GM18505 (cell line): Measurements from ENCODE around the gene PGA4.
"Not testable (repeated sequence)": the region's sequence is repeated elsewhere in the genome, so short reads cannot be mapped to it uniquely, and the experiment has no call there.

Source experiments
- ATAC-seq: cut with Tn5 transposase; IDR thresholded peaks from one replicate; pipeline ENCODE4 v1.9.1; 2021; ENCODE audit not compliant: unreplicated experiment
- POLR2A ChIP-seq: IDR thresholded peaks from 4 replicates; pipeline ENCODE4 v1.6.1; 2011; ENCODE audit warnings: borderline replicate concordance; ENCODE audit not compliant: insufficient read depth, insufficient read length; ENCODE audit errors: extremely low read depth

PGA4 gene

DNA sequence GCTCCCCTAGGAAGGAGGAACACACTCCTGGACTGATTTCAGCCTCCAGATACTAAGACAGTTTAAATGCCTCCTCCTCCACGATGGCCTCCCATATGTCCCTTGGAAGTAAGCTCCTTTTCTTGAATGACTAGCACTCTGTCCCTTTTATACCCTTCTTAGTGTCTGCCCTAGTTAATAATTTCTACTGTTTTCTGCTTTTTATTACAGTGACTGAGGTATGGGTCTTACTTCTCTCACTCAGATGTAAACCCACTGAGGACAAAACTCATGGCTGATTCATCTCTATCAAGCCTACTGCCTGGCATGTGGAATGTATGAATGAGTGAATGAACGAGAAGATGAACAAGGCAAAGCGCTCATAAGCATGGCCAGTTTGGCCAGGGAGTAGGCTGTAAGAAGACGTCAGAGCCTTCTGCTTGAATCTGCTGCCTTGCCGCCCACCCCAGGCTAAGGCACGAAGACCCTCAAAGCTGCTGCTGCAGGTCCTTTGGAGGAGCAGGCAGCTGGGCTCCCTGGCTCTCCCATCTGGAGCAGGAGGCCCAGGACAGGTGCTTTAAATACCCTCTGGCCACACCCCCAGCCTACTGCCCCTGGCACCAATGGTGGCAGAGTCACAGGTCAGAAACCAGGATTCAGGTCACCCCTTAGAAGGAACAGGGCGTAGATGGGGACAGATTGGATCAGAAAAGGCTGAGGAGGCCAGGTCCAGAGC lies 27.0 kb upstream of the PGA4 start:
- TF ChIP-seq POLR2A: no peak

DNA sequence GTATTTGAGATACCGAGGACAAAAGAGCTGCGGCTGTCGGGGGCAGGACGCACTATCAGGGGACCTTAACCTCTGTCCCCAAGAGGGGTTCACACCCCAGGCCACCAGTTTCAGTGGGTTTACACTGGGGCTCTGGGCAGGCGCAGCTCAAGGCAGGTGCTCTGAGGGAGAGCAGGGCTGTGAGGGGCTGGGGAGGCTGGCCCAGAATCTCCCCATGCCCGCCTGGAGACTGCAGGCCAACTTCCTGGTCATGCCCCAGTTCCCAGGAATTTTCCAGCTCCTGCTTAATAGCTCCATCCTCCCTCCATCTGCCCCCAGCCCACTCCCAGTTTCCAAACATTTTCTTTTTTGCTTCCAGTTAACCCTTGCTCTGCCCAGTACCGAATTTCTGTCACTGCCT lies 26.4 kb upstream of the PGA4 start:
- ATAC-seq: no peak
- no peak for TF ChIP-seq POLR2A

More for the DNA sequence above, 27.0 kb upstream of the PGA4 start:
- ATAC-seq: no peak

DNA sequence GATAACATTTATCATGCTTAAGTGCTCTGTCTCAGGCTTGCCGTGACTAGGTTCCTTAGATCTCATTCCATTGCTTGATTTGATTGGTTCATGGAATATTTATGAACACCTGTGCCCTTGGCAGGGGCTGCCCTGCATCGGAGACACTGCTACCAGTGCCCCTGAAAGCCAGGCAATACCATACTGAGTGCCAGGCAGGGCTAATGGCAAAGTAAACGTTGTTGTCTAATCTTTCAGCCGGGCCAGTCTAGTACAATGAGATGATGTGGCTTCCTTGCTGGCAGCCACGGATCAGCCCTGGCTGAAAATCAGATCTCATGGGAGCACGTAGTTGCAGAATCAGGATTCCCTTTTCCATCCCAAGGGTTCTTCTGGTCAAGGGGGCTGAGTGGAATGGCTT lies 23.8 kb upstream of the PGA4 start:
- no peak for TF ChIP-seq POLR2A
- ATAC-seq: no peak

DNA sequence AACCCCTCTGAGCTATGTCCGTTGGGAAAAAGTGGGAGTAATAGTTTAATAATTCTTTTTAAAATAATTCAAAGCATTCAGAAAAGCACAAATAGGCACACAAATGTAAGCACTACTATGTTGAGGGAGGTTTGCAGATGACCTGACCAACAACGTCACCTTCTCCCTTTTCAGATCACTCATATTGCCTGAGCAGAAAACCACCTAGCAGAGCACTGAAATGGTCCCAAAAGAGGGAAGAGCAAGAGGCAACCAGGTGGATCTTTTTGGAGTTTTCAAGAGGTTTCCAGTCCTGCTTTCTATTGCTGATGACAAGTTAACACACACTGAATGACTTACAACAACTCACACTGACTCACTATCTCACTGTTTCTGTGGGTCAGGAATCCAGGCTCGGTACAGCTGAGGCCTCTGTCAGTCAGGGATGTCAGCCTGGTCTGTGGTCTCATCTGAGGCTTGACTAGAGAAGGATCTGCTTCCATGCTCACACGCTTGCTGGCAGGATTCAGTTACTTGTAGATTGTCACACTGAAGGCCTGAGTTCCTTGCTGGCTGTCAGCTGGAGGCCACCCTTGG lies 23.1 kb upstream of the PGA4 start:
- no peak for TF ChIP-seq POLR2A
- ATAC-seq: no peak

DNA sequence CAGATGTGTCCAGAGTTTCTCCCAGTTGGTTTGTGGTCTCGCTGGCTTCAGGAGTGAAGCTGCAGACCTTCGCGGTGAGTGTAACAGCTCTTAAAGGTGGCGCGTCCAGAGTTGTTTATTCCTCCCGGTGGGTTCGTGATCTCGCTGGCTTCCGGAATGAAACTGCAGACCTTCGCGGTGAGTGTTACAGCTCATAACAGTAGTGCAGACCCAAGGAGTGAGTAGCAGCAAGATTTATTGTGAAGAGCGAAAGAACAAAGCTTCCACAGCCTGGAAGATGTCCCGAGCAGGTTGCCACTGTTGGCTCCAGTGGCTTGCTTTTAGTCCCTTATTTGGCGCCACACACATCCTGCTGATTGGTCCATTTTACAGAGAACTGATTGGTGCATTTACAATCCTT lies 20.7 kb upstream of the PGA4 start:
- TF ChIP-seq POLR2A: no peak
- ATAC-seq: no peak

DNA sequence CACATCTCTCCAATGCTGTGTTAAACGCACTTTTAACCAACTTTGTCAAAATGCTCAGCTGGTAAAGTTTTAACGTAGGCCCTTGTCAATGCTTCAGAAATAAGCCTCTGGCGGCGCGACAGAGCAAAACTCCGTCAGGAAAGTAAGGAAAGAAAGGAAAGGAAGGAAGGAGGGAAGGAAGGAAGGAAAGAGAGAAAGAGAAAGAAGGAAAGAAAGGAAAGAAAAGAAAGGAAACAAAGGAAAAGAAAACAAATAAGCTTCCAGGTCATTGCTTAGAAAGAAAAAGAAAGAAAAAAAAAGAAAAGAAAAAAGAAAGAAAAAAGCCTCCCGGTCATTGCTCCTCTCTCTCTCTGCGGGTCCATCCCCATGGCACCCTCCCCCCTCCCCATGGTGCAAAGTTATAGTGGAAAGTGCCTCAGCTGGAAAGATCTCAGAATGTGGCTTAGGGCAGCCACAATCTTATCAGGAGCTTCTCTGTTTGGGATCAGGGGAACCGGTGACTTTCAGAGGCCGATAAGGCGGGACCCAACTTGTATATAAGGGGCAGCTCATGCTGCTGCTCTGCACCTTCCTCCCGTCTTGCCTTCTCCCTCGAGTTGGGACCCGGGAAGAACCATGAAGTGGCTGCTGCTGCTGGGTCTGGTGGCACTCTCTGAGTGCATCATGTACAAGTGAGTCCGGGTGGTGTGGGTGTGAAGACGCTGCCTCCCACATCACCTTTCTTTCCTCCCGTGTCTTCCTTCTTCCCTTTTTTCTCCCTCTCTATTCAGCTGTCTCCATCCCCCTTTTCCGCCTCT lies 19.0 kb upstream of the PGA4 start, which contains the start of gene PGA3:
TSS of gene PGA3 (plus strand) at position 566 of the 797 bp plus-strand sequence. CDS start at position 616, 50 bp downstream.
- not testable (repeated sequence) for ATAC-seq

DNA sequence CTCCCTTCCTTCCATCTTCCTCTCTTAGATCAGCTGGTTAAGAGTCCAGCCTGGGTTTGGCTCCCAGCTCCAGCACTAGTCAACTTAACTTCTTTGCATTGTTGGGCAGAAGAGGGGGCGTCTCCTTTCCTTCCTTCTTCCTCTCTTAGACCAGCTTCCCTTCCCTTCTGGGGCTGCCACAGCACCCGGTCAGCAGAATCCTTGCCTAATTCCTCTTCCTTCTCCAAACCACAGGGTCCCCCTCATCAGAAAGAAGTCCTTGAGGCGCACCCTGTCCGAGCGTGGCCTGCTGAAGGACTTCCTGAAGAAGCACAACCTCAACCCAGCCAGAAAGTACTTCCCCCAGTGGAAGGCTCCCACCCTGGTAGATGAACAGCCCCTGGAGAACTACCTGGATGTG lies 18.3 kb upstream of the PGA4 start:
- not testable (repeated sequence) for ATAC-seq

DNA sequence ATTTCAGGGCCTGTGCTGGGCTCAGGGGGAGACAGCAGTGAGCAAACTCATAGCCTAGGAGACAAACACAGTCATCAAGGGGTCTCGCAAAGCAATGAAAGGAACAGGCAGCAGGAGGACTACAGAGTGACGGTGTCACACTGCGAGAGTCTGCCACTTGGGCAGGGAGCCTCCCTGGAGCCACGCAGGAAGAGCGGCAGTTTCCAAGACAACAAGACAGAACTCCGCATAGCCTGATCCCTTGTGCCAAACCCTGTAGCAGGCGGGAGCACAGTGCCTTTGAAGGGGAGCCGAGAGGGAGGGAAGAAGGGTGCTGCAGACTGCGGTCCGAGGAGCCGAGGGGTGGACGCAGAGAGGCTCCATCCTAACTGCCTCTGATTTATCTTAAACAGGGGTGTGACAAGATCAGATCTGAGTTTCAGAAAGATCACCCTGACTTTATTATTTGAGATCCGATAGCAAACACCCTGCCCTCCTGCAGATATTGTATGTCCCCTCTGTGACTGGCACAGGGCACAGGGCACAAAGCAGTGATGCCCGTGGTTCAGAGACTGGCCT lies 17.6 kb upstream of the PGA4 start:
- ATAC-seq: not testable (repeated sequence)

DNA sequence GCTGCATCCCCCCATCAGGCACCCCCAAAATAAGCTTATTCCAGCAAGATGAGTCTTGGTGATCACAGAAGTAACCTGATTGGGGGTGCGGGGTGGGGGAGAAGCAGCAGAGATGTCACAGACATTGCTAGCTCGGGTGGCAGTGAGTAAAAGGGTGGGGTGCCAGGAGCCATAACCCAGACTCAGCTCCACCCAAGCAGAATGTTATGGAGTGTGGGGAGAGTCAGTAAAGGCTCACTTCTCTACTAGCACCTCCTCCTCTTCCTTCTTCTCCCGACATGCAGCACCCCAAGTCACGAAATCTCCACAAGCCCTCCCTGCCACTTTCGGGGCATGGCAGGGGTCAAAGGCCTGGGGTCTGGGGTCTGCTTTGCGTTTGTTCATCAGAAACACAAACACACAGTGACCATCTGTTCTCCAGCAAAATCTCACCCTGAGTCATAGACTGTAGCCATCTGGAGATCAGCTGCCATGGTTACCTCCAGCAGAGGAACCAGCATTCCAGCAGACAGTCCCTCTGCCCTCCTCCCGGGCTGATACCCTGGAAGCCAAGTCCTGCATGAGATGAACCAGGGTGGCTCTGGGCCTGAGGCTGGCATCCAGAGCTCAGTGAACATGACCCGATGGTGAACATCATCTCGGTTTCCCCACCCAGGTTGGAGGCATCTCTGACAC lies 14.4 kb upstream of the PGA4 start:
- ATAC-seq: not testable (repeated sequence)

DNA sequence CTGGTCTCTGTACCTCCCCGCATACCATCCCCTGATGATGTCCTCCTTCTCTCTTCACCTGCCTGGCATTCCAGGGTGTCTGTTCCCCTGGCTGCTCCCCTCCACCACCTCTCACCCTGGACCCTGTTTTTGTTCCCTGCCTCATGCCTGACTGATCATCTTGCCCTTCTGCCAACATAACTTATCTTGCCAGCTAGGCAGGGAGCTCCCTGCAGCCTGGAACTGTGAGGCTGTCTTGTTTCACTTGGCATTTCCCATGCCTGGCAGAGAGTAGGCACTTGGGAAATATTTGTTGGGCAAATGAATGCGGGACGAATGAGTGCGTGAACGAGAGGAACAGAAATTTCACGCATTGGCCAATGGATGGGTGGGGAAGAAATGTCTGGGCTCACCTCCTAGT lies 11.5 kb upstream of the PGA4 start:
- not testable (repeated sequence) for ATAC-seq

DNA sequence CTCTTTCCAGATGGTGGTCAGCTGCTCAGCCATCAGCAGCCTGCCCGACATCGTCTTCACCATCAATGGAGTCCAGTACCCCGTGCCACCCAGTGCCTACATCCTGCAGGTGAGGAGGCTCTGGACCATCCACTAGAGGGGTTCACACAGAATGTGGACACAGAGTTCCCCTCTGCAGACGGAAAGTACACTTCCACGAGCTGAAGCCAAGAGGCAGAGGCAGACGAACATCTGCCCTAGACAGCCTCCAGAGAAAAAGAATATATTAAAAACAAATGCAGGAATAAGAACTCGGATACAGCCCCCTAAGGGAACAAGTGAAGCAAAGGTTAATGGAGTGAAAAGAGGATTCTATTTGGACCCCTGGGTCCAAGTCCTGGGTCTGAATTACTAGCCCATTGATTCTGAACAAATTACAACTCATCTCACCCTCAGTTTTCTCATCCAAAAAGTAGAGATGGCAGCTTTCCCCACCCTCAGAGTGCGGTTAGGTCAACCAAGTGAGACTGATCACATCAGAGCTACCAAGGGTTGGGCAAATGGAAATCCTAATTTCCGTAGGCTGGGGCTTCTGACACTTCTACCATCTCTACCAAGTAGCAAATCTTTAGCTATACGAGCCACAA lies 10.7 kb upstream of the PGA4 start:
- not testable (repeated sequence) for ATAC-seq

DNA sequence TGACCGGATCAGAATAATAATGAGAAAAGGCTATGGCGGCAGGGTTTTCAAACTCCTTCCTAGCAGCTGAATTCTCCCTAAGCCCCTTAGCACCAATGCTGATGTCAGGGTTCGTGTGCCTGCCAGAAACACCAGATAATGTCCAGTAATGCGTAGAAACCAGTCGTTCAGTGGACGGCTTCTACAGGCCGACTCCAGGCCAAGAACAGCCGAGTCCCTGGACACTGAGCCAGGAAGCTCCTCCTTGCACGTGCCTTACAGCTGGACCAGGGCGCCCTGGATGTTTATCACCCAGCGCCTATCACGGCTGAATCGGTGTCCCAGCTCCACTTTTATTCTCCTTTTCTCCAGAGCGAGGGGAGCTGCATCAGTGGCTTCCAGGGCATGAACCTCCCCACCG lies 9.9 kb upstream of the PGA4 start:
- not testable (repeated sequence) for ATAC-seq

DNA sequence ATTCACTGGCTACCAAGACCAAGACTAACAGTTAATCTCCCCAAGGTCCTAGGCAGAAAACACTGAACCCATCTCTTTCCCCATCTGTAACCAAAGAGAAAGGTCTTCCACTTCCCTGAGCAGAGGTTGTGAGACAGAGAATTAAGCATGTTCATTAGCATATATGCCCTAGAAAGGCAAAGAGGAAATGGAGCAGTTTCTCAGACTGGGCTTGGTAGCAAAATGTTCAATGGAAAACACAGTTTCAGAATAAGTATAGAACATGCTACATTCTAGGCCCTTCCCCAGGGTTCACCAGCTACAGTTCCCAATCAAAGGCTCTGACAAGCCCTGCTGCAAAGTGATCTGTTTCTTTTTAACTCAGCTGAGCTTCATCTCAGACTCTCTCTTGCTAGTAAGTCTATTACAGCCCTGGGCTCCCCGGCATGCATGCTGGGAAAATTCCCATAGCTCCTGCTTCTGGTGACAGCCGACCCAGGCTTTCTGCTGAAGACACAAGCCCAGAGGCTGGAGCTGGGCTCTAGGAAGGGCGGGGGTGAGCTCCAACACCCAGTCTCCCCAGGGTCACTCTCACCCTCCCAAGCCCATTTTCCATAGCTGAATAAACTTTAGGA lies 8.3 kb upstream of the PGA4 start:
- ATAC-seq: not testable (repeated sequence)

DNA sequence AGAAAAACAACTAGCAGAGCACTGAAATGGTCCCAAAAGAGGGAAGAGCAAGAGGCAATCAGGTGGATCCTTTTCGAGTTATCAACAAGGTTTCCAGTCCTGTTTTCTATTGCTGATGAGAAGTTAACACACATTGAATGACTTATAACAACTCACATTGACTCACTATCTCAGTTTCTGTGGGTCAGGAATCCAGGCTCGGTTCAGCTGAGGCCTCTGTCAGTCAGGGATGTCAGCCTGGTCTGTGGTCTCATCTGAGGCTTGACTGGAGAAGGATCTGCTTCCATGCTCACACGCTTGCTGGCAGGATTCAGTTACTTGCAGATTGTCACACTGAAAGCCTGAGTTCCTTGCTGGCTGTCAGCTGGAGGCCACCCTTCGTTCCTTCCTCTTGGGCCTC lies 3.8 kb upstream of the PGA4 start:
- ATAC-seq: not testable (repeated sequence)

DNA sequence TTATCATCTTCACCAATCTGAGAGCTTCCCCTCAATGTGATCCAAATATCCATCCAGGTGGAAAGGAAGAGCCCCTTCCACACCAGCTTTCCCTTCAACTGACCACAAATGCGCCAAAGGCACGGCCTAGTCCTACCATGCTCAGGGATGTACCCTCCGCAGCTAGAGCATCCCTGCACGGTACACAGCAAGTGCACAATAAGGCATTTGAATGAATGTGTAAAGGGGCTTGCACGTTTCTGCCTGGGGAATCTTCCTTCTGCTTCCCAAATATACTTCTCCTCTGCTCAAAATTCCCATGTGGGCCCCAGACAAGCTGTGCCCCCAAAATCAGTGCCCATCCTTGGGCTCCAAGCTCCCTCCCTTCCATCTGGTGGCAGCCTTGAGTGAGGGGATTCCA lies 3.1 kb upstream of the PGA4 start:
- ATAC-seq: not testable (repeated sequence)

DNA sequence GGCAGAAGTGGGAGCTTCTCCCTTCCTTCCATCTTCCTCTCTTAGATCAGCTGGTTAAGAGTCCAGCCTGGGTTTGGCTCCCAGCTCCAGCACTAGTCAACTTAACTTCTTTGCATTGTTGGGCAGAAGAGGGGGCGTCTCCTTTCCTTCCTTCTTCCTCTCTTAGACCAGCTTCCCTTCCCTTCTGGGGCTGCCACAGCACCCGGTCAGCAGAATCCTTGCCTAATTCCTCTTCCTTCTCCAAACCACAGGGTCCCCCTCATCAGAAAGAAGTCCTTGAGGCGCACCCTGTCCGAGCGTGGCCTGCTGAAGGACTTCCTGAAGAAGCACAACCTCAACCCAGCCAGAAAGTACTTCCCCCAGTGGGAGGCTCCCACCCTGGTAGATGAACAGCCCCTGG lies 545 bp downstream of the PGA4 start:
- ATAC-seq: not testable (repeated sequence)

DNA sequence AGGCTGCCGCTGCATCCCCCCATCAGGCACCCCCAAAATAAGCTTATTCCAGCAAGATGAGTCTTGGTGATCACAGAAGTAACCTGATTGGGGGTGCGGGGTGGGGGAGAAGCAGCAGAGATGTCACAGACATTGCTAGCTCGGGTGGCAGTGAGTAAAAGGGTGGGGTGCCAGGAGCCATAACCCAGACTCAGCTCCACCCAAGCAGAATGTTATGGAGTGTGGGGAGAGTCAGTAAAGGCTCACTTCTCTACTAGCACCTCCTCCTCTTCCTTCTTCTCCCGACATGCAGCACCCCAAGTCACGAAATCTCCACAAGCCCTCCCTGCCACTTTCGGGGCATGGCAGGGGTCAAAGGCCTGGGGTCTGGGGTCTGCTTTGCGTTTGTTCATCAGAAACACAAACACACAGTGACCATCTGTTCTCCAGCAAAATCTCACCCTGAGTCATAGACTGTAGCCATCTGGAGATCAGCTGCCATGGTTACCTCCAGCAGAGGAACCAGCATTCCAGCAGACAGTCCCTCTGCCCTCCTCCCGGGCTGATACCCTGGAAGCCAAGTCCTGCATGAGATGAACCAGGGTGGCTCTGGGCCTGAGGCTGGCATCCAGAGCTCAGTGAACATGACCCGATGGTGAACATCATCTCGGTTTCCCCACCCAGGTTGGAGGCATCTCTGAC lies 4.5 kb downstream of the PGA4 start:
- not testable (repeated sequence) for ATAC-seq

DNA sequence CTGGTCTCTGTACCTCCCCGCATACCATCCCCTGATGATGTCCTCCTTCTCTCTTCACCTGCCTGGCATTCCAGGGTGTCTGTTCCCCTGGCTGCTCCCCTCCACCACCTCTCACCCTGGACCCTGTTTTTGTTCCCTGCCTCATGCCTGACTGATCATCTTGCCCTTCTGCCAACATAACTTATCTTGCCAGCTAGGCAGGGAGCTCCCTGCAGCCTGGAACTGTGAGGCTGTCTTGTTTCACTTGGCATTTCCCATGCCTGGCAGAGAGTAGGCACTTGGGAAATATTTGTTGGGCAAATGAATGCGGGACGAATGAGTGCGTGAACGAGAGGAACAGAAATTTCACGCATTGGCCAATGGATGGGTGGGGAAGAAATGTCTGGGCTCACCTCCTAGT lies 7.3 kb downstream of the PGA4 start:
- not testable (repeated sequence) for ATAC-seq
